AG04450 (cell line): ENCODE results near the gene IZUMO4. TPM values are rescaled to one million over a fixed set of nuclear protein-coding genes. Genes with fewer than 3 reads are reported as not detected.

Experiments
- CTCF ChIA-PET: fragments of 300-600, 350-600 bp; formaldehyde crosslinking; extraction: SDS; loops from one replicate; lab custom pipeline; 2022; ENCODE audit warnings: antibody characterized with exemption, inconsistent platforms; lab: Charles Lee
- POLR2A ChIA-PET: fragments of 350-600 bp; formaldehyde crosslinking; extraction: SDS; loops from one replicate; lab custom pipeline; 2021; ENCODE audit warnings: antibody characterized with exemption, inconsistent platforms; lab: Yijun Ruan, JAX
- DNase-seq: peaks from one replicate; pipeline ENCODE4 v3.0.0-alpha.2; 2011; ENCODE audit warnings: low read depth, low spot score
- H3K27ac ChIP-seq: one replicate; pipeline ENCODE4 v1.5.1; 2012; ENCODE audit warnings: low read depth, low read length, control low read depth
- H3K27me3 ChIP-seq: one replicate; pipeline ENCODE4 v1.6.0; 2012; ENCODE audit warnings: low read length; ENCODE audit not compliant: control insufficient read depth, insufficient read depth
- H3K4me3 ChIP-seq: 2 replicates; pipeline ENCODE4 v1.5.1; 2011; ENCODE audit warnings: mild to moderate bottlenecking, low read depth, low read length, control low read depth
- H3K9me3 ChIP-seq: 2 replicates; pipeline ENCODE4 v1.5.1; 2012; ENCODE audit warnings: low read length; ENCODE audit not compliant: control insufficient read depth, insufficient read depth
- polyA plus RNA-seq: library from polyadenylated mRNA; depleted of rRNA; stranded (reverse); fragments of >200 nt; gene quantifications from 2 replicates; pipeline ENCODE4 v1.2.3, GENCODE V29; 2011
- TF ChIP-seq, protein P1 (sequence below): IDR thresholded peaks from 2 replicates; pipeline ENCODE4 v1.5.1; 2011; ENCODE audit warnings: low read depth, low read length, control low read depth, inconsistent platforms

IZUMO4 gene
- polyA plus RNA-seq, 1 experiment = 0.56 TPM

DNA sequence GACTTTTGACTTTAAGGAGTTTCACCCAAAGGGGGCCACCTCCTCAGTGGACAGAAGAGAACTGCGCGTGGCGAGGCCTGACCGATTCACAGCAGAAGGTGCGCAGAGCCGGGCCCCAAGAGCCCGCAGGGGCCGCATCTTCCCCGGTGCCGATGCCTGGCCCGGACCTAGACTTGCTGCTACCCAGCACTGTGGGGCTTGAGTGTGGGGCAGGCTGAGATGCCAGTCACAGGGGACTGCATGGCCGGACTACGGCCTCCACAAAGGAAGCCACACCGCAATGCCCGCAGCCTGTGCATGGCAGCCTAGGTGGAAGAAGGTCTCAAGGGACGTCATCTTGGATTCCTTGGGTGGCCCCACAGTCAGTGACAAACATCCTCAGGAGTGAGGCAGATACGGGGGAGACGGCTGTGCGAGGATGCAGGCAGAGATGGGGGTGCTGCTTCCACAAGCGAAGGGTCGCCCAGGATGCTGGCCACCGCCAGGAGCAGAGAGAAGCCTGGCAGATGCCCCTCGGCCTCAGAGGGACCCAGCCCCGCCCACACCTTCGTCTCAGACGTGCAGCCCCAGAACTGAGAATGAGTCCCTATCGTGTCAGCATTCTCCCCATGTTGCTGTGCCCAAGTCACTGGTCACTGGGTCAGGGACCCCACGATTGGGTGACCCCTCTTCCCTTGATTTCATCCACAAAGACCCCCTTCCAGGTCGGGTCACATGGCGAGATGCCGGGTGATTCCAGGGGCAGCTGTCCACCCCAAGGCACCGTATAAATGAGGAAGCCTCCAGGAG lies 17.4 kb upstream of the IZUMO4 start:
- ChIA-PET CTCF (no interaction called here), POLR2A (no interaction called here)
- Histone ChIP-seq H3K27ac (no peak overlapping the region), H3K27me3 (no peaks in the 10 kb centered on the region), H3K4me3 (no peak overlapping the region), H3K9me3 (peaks cover 3% of the 10 kb centered on the region; the same call in 1 of the 2 replicates)
- DNase-seq = no peak
- TF ChIP-seq, protein P1, sequence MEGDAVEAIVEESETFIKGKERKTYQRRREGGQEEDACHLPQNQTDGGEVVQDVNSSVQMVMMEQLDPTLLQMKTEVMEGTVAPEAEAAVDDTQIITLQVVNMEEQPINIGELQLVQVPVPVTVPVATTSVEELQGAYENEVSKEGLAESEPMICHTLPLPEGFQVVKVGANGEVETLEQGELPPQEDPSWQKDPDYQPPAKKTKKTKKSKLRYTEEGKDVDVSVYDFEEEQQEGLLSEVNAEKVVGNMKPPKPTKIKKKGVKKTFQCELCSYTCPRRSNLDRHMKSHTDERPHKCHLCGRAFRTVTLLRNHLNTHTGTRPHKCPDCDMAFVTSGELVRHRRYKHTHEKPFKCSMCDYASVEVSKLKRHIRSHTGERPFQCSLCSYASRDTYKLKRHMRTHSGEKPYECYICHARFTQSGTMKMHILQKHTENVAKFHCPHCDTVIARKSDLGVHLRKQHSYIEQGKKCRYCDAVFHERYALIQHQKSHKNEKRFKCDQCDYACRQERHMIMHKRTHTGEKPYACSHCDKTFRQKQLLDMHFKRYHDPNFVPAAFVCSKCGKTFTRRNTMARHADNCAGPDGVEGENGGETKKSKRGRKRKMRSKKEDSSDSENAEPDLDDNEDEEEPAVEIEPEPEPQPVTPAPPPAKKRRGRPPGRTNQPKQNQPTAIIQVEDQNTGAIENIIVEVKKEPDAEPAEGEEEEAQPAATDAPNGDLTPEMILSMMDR = no peak

DNA sequence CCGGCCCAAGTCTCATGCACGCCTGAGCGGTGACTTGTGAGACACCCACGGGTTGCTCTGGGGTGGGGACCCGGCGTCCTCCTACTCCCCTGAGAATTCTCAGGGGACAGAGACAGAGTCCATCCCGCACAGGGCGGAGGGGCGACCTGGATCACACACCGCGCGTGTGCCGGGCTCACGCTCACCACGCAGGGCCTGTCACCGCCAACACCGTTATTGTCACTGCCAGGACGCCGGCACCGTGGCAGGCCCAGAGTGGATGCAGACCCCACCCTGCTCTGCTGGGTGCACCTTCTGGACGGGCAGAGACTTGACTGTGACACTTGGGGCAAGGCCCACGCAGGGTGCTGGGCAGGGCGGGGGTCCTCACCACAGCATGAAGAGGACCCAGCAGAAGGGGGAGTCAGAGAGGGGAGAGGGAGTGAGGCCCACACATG lies 16.8 kb upstream of the IZUMO4 start:
- POLR2A ChIA-PET = no interaction called here
- peaks cover 3% of the 10 kb centered on the region; the same call in 1 of the 2 replicates for H3K9me3 ChIP-seq
- TF ChIP-seq, protein P1 = no peak
- CTCF ChIA-PET = no interaction called here
- no peak overlapping the region for H3K27ac ChIP-seq
- no peak overlapping the region for H3K4me3 ChIP-seq
- no peak for DNase-seq
- H3K27me3 ChIP-seq = no peaks in the 10 kb centered on the region

DNA sequence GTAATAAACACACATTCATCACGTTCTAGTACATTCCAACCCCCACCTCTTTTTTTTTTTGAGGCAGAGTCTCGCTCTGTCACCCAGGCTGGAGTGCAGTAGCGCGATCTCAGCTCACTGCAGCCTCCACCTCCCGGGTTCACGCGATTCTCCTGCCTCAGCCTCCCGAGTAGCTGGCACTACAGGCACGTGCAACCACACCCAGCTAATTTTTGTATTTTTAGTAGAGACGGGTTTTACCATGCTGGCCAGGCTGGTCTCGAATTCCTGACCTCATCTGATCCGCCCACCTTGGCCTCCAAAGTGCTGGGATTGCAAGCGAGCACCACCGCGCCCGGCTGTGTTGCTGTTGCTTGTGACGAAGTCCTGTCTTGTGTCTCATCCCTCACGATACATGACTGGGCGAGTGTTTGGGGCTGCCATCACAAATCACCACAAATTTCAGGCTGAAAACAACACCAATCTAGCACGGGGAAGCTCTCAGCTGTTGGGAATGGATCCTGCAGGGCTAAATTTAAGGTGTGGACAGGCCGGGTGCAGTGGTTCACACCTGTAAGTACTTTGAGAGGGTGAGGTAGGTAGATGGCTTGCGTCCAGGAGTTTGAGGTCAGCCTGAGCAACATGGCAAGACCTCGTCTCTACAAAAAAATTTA lies 16.3 kb upstream of the IZUMO4 start:
- H3K27ac ChIP-seq = no peak overlapping the region
- no peak overlapping the region for H3K4me3 ChIP-seq
- TF ChIP-seq, protein P1 = no peak
- CTCF ChIA-PET = no interaction called here
- peaks cover 3% of the 10 kb centered on the region; the same call in 1 of the 2 replicates for H3K9me3 ChIP-seq
- no peaks in the 10 kb centered on the region for H3K27me3 ChIP-seq
- POLR2A ChIA-PET = no interaction called here
- DNase-seq = no peak

DNA sequence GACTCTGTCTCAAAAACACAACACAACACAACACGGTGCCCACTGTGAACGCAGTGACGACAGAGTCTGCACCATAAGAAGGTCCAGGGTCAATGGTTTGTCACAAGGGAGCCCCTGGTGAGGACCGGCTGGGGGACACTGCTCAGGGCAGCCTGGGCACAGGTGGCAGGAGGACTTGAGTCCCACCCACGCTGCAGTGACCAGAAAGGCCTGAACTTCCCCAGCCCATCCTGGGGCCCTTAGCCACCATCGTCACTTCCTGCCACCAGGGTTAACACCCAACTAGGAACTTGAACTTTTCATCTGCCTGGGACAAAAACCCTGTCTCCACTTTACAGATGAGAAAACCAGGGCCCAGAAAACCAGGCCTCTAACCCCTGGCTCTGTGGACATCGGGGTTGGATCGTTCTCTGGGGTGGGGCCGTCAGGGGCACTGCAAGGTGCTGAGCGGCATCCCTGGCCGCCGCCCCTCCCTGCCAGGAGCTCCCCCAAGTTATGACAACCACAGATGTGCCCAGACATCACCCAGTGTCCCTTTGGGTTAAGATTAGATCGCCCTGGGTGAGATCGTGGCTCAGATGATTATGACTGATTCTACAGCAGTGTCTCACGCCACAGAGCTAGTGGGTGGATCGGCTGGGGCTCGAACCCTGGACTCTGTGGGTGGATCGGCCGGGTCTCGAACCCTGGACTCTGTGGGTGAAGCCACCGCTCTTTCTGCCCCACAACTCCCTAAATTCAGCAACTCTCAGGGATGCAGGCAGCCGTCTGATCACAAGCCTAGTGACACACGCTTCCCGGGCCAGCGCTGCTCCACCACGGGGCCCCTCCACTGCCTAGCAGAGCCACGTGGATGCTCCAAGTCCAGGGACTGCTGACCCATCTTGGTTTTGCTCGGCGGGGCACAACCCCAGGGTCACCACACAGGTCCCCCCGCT lies 14.6 kb upstream of the IZUMO4 start:
- ChIA-PET CTCF (interaction anchor here (0.8 to 1.7 kb wide), 2 partner anchors 12 to 63 kb away, joined by 4 to 5 read pairs; no protein-coding TSS in a partner anchor), POLR2A (no interaction called here)
- H3K27me3 ChIP-seq = no peaks in the 10 kb centered on the region
- H3K9me3 ChIP-seq = no peaks in the 10 kb centered on the region; the same call in 1 of the 2 replicates
- H3K4me3 ChIP-seq = no peak overlapping the region
- no peak overlapping the region for H3K27ac ChIP-seq
- TF ChIP-seq, protein P1 = no peak
- DNase-seq = no peak
